NCI-H748 treated with DMSO at 0.1 percent for 48 hours (cell line): ENCODE data around the gene PPFIBP2.
"Not testable (repeated sequence)": the region's sequence is repeated elsewhere in the genome, so short reads cannot be mapped to it uniquely, and the experiment has no call there.

ENCODE experiments used
- DNase-seq: peaks from one replicate; lab custom pipeline; 2025; lab: John Stamatoyannopoulos, UW

The PPFIBP2 gene

DNA sequence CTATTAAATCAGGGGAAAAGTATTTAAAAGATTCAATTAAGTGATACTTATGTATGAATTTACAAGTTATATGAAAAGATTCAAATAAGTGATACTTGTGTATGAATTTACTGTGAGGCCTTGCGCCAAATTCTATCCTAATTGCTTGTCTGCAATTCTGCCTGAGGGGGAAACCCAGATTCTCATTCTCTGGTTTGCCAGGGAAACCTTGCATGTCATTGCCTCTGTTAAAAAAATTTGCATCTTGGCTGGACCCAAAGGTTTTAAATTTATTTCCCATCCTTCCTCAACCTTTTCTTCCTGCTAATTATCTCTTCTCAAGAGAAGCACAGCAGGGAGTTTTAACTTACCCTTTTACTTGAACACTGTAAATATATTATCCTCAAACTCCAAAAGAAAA is 14.7 kb upstream of the PPFIBP2 start:
- no peak for DNase-seq

DNA sequence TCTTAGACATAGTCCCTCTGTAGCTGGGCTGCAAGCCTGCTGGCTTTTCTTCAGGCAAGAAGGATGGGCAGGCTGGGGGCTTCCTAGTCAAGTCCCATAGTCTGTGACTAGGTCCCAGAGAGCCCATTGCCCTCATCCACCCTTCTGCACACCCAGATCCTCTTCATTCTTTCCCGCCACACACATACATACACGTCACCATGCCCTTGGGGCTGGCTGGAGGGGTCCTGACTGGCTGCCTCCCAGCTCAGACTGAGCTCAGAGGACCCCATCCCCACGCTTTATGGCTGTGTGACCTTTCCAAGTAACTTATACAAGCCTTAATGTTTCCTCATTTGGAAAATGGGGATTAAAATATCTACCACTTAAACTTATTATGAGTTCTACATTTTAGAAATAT is 13.5 kb upstream of the PPFIBP2 start:
- no peak for DNase-seq

DNA sequence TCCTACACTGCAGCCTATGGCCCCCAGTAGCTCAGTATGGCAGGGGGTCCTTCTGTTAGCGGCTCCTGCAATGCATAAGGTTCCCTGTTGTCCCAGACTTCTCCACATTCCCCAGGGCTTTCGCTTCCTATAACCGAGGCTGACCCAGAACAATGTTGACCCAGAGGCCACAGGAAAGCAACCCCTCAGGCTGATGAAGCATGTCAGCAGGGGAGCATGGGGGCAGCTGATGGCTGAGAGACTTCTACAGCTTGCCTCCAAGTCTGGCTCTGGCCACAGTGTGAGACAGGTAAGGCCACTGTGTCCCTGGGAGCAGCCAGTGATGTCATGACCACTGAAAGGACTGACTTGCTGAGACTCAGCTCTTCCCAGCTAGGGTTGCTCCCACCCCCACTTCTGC is 12.5 kb upstream of the PPFIBP2 start:
- DNase-seq = no peak

DNA sequence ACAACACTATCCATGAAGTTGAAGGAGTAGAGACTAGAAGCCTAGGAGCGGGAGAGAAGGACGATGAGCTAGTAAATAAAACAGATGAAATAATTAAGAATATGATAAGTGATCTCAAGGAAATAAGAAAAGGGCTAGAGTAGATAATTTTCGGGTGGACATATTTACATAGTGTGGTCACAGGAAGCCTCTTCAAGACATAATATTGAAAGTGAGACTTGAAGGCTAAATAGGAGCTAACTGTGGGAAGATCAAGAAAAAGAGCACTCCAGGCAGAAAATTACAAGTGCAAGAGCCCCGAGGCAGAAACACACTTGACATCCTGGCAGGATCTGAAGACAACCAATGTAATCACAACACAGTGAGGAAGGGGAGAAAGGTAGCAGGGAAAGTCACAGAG is 11.9 kb upstream of the PPFIBP2 start:
- no peak for DNase-seq

DNA sequence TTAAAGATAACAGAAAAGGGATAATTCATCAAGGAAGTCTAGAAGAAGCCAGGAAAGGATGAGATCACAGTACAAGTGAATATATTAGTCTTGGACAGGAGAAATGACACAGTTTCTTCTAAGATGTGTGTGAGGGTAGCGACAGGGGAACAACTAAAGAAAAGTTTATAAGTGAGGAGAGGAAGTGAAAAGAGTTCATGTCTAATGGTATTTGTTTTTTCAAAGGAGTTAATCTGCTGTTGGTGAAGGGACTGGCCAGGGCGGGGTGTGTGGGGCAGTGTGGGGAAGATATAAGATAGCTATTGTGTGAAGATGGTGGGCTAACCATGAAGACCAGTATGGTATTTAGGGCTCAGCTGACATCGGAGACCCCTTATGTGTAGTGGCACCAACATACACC is 7.6 kb upstream of the PPFIBP2 start:
- DNase-seq = no peak

DNA sequence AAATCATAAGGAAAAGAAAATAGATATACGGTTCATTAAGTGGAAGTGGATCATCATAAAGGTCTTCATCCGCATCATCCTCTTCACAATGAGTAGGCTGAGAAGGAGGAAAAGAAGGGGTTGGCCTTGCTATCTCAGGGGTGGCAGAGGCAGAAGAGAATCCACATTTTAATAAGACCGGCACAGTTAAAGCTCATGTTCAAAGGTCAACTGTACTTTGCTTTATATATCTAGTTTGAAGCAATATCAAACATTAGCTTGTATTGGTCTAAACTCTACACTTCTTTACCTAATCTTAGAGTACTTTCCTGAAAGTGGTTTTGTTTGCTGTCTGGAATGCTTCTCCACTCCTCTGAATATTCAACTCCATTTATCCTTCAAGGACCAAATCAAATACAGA is 5.7 kb upstream of the PPFIBP2 start:
- DNase-seq = no peak

DNA sequence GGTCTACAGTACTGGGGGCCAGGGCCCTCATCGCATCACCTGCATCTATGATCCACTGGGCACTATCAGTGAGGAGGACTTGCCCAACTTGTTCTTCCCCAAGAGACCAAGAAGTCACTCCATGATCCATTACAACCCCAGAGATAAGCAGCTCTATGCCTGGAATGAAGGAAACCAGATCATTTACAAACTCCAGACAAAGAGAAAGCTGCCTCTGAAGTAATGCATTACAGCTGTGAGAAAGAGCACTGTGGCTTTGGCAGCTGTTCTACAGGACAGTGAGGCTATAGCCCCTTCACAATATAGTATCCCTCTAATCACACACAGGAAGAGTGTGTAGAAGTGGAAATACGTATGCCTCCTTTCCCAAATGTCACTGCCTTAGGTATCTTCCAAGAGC is 3.8 kb upstream of the PPFIBP2 start:
- DNase-seq = no peak

DNA sequence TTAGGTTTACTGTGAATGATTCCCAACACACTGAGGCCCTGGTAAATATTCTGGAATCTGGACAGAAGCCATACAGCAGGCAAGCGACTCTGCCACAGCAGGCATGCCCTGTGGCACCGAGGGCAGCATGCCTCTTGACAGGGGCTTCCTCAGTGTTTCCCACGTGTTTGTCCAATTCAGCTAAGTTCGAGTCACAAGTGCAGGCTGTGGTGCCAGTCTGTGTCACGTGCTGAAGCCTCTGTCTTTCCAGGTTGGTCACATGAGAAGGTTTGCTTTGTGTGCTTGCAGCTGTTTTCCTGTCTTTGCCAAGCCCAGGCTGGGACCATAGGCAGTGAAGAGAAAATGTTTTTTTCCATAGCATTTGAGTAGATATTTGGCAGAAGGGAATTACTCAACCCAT is 2.4 kb upstream of the PPFIBP2 start:
- DNase-seq = no peak

DNA sequence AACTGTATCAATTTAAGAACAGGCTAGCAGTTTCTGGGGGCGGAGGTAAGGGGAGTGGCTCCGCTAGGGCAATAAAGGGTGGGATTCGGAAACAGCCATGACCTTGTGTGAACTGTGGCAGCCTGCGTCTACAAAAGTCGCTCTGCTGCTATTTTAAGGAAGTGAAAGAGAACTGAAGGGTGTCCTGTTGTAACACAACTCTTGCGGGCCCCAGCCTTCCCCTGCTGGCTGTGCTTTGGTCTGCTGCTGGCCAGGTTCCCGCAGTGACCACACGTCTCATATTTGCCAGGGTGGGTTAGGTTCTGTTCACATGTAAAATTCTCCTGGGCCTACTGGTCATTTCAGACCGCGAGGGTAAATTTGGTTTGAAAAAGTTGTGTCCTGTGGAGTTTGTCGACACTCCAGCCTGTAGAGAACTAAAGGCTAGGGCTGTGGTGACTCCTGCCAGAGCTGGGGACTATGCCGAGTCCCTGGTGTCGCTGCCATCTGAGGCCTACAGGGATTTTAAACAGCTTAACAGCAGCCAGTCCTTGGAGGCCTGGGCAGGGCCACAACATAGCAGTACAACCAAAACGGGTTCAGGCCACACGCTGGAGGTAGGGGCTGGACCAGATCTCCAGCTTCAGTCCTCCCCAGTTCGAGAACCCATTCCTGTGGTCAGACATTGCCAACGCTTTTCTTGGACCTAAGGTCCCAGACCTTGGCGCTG is 1.1 kb upstream of the PPFIBP2 start:
- no peak for DNase-seq

DNA sequence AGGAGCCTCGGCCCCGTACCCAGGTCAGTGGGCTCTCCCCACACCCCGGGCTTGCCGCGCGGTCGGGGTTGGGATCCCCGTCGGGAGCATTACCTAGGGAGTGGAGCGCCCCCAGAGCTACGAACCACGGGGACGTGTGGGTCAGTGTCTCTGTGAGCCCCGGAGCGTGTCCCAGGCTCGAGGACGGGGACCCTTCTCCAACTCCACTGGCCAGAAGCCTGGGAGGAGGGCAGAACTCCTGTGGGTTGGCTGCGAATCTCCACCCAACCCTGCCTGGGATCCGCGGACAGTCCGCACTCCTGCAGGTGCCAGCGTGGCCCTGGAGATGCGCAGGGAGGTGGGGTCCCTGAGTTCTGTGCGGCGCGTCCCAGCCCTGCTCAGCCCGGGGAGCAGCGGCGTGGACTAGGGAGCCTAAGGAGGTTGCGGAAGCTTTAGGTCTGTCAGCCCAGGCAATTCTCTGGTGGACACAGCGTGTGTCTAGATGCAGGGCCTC is 346 bp downstream of the PPFIBP2 start:
- DNase-seq = no peak

DNA sequence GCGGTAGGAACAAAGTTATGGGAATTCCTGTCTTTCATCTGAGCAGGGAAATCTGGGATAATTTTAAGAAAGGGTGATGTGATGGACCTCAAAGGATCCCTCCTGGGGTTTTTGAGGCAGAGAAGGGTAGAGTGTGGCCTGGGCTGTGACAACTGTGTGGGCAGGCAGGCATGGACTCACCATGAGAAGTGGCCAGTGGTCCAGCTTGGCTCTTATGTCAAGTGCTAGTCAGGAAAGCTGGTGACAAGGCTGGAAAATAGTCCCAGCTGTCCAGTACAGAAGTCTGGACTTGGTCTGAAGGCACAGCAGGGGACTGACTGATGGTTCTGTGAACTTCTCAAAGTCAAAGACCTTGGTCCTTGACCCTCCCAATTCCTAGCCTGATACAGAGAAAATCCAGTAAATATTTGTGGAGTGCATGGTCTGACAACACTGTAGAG is 1.7 kb downstream of the PPFIBP2 start:
- DNase-seq = no peak

DNA sequence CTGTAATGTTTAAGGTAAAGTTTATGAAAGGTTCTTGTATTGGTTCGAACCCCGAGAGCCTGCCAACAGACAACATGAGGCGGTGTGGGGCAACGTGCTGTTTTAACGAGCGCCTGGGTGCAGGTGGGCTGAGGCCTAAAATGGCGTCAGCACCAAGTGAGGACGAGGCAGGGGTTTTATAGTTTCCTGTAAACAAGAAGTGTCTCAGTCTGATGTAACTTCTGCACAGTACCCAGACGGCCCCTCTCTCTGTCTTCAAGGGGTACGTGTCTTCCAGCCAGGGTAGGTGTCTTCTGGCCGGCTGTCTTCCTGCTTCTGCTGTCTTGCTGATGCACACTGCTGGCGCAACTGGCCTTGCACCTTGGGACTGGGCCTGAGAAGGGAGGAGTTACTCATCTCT is 2.7 kb downstream of the PPFIBP2 start:
- no peak for DNase-seq

DNA sequence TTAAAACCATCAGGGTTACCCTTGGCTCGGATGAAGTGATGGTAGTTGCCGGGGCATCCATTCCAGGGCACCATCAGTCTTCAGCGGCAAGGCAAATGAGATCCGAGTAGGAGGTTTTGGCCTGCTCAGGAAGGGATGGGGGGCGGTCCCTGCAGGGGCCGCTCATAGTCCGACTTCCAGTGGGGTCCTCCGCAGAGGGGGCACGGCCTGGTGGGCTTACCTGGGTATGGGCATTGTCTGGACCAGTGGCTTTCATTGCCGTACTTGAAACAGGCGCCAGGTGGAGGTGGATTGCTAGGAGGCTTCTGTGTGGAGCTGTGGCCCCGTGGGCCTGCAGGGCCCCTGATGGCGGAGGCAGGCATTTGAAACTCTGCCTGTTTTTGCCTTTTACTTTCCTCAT is 3.9 kb downstream of the PPFIBP2 start:
- not testable (repeated sequence) for DNase-seq

DNA sequence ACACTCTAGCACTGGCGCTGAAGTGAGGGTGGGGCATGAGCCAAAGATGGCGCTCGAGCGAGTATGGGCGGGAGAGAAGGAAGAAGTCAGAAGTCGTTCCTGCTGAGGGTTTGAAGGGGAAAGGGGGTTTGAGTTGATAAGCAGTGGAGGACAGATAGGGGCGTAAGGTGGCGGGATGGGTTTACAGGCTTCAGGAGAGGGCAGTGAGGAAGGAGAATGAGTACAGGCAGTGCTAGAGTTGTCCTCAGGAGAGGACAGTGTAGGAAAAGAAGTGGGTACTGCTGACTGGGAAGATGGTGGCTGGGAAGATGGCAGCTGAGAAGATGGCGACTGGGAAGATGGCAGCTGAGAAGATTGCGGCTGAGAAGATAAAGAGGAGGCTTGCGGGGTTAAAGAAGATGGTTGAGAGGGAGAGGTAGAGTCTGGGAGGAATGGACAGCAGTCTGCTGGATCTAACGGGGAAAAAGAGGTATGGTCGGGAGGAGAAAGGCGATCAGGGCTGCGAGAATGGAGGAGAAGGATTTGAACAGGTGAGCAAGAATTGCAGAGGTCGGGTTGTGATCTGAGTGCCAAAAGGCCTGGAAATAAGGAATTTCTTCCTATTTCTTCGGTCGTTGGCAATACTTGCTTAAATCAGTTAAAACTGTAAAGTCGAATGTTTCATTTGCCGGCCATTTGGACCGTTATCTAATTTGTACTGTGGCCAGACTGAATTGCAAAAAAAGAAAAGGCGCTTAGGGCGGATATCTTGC is 5.2 kb downstream of the PPFIBP2 start:
- no peak for DNase-seq

DNA sequence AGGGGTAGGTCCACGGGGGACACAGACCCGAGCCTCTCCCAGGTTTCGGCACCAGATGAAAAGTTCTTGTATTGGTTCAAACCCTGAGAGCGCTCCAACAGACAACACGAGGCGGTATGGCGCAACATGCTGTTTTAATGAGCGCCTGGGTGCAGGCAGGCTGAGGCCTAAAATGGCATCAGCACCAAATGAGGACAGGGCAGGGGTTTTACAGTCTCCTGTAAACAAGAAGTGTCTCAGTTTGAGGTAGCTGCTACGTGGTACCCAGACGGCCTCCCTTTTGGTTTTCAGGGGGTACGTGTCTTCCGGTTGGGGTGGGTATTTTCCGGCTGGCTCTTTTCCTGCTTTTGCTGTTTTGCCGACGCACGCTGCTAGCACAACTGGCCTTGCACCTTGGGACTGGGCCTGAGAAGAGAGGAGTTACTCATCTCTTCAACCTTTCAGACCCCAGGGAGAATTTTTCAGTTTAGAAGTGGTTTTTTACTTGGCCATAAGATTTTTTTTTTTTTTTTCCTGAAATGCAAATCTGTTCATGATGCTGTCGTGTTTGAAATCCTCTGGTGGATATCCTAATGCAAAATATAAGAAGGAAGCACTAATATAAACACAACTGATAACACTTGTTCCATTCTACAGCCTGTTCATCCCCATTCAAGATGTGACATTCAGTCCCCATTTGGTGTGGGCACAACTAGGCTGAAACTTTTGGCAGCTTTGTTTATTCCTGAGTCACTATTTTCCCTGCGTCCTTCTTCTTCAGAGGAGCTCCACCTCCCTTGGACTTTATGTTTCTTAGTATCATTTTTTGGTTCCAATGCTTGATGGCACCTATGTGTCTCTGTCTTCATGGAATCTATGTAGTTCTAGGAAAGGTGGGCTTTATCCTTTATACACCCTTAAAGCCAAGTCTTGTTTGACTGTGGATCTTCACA is 6.5 kb downstream of the PPFIBP2 start:
- no peak for DNase-seq

DNA sequence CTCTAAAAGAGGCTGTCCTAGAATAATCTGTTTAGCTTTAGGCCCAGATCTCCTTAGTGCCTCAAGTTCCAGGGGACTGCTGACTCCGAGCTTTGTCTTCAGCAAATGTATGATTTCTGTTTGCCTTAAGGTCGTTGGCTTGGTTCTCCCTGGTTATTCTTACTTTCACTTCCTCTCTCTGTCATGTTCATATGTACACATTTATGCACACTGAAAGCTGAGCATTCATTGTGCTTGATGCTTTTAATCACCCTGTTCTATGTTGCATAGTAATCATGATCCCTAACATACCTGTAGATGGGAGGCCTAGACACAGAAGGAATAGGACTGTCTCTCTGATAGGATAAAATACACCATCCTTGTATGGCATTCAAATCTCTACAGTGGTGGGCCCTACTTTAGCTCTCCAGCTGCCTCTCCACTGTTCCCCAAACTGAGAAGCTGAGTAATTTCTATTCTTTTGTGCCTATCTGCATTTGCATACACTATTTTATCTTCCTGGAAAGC is 7.2 kb downstream of the PPFIBP2 start:
- DNase-seq = no peak

DNA sequence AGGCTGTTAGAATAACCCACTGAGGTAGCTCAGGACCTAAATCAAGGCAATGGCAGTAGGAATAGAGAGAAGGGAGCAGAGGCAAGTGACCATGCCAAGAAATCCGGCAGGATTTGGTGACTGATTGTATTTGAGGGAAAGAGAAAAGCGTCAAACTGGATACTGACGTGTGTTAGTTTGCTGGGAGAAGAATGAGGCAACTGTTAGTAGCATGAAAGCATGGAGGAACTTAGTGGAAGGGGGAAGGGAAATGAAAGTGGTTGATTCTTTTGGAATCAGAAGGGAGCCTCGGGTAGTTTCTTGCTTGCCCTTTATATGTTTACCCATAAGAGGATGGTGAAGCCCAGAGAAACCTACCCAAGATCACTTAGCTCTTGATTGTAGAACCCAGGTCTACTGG is 8.3 kb downstream of the PPFIBP2 start:
- DNase-seq = no peak

DNA sequence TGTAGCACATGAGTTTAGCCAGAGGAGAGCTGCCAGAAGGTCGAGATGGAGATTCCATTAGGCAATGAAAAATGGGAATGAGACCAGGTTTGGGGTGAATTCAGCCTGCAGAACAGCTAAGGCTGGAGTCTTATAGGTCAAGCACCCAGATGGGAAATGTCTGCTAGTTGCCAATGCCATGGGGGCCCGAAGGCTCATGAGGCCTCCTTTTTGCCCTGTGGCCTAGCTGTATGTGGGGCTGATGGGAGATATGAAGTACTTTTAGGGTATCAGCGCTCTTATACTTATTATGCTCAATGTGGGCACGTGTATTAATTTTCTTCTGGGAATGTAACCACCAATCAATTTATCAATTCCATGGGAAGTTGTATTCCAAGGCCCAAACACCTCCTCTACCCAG is 8.7 kb downstream of the PPFIBP2 start:
- no peak for DNase-seq

DNA sequence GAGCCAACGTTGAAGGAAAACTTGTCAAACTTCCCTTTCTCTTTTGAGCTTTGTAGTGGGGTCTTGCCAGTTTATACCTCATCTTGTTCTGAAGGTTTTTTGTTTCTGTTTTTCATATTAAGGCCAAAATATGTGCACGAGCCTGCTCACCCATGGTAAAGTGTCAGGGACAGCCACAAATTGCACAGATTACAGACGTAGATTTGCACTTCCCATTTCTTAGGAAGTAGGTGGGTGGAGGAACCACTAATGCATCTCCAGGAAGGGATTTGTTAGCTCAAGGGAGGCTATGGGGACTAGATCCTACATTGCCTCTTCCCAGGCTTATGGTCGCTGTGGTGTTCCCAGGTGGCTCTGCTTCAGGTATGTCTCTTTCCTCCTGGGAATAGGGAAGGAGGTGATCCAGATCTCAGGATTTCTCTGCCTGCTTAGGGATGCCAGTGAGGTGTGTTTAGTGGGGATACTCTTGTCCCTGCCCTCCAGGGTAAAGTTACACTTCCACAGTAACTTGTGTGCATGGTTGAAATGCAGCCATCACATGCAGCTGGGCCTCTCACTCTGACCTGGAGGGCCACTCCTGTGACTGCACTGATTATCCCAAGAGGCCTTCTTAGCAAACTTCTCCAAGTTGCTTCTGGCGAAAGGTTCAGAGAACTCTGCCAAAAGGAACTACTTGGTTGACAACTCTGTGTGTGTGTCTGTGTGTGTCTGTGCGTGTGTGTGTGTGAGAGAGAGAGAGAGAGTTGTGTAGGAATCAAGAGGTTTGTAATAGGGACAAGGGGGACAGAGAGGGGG is 9.8 kb downstream of the PPFIBP2 start:
- DNase-seq = no peak

DNA sequence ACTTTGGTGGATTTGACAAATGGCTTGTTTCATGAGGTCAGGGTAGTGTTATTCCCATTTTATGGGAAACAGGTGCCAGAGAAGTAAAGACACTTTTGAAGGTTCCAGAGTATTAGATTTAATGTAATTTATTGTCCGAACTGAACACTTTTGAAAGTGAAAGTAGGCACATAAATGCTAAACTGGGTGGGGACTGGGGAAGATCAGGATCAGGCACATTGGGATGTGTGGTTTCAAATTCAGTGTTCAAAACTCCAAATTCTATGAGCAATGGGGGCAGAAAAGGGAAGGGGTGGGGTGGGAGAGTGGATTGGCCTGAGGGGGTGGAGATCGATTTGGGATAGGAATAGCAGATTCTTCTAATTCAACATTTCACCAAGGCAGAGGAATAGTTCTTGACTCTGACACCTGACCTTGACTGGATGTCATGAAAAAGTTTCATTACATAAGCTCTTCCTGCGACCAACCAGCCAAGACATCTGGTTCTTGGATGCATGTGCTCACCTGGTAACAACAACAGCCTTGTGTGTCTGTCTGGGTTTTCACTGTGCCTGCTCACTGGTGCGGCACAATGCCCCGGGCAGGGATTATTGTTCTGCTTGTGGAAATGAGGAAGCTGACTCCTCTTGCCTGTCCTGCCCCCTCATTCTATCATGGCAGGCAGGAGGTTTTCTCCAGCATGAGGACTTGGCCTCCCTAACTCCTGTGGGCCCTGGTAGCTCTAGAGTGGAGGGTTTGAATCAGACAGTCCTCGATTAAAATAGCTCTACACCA is 10.8 kb downstream of the PPFIBP2 start:
- no peak for DNase-seq

DNA sequence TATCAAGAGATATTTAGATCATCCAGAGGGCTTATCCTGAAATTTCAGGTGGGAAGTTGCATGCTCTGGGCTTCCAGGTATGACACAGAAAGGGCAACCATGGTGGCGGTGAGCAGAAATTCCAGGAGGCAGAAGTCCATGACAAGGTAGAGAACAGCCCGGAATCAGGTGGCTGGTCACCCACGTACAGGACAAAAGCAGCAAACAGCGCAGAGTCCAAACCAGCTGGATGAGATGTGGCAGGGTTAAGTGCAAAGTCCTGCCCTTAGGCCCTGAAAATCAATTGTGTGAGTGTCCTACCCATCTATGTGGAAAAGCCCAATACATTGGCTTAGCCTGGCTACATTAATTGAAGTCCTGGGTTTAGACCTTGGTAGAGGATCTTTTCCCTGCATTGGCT is 11.6 kb downstream of the PPFIBP2 start:
- DNase-seq = no peak
